ENCODE measurements around the gene LYRM1. TPM values are rescaled to one million over a fixed set of nuclear protein-coding genes. Genes with fewer than 3 reads are reported as not detected.

LYRM1 gene
- total and polyA plus RNA-seq, 10 of the 15 experiments (the other 5 are each of a cell fraction or from before 2014, with no cell fraction given), result 18.4 to 54.4 (median 38.0) TPM

GRCh38 chr16:20865420-20866131 is 35.0 kb upstream of the LYRM1 start (continued):
- no peak for TF ChIP-seq CHD4 (IDR thresholded peaks at IDR 0.05)
- TF ChIP-seq SRF (IDR thresholded peaks at IDR 0.05; ENCODE audit: low read depth in 2 of 2, low read length in 2 of 2), result 0 out of 4 replicates have a peak, but pooled peaks of 1 of the 2 experiments have one; percentile 38
- peak; percentile 94 for TF ChIP-seq RUNX3 (IDR thresholded peaks at IDR 0.05; ENCODE audit: low read length)
- no peak for TF ChIP-seq SMC3 (IDR thresholded peaks at IDR 0.05; ENCODE audit: borderline replicate concordance, low read length)
- no peak for TF ChIP-seq HCFC1 (IDR thresholded peaks at IDR 0.05; ENCODE audit: low read length)
- TF ChIP-seq, protein P1, sequence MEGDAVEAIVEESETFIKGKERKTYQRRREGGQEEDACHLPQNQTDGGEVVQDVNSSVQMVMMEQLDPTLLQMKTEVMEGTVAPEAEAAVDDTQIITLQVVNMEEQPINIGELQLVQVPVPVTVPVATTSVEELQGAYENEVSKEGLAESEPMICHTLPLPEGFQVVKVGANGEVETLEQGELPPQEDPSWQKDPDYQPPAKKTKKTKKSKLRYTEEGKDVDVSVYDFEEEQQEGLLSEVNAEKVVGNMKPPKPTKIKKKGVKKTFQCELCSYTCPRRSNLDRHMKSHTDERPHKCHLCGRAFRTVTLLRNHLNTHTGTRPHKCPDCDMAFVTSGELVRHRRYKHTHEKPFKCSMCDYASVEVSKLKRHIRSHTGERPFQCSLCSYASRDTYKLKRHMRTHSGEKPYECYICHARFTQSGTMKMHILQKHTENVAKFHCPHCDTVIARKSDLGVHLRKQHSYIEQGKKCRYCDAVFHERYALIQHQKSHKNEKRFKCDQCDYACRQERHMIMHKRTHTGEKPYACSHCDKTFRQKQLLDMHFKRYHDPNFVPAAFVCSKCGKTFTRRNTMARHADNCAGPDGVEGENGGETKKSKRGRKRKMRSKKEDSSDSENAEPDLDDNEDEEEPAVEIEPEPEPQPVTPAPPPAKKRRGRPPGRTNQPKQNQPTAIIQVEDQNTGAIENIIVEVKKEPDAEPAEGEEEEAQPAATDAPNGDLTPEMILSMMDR (IDR thresholded peaks at IDR 0.05 in 2 of 3, conservative IDR thresholded peaks at IDR 0.05 in 1 of 3; ENCODE audit: control insufficient read depth in 2 of 3, extremely low read depth in 1 of 3, insufficient read depth in 1 of 3, low read depth in 3 of 3, low read length in 3 of 3), result no peak
- no peak for TF ChIP-seq WRNIP1 (IDR thresholded peaks at IDR 0.05; ENCODE audit: borderline replicate concordance, low read depth, low read length)
- peak; percentile 52 for TF ChIP-seq YY1 (IDR thresholded peaks at IDR 0.05; ENCODE audit: low read depth, low read length)
- TF ChIP-seq CHD1 (IDR thresholded peaks at IDR 0.05; ENCODE audit: low read depth, low read length), result peak; percentile 92; the same call in 1 of the 2 replicates
- TF ChIP-seq SREBF2 (IDR thresholded peaks at IDR 0.05; ENCODE audit: low read length), result no peak
- TF ChIP-seq, protein P2, sequence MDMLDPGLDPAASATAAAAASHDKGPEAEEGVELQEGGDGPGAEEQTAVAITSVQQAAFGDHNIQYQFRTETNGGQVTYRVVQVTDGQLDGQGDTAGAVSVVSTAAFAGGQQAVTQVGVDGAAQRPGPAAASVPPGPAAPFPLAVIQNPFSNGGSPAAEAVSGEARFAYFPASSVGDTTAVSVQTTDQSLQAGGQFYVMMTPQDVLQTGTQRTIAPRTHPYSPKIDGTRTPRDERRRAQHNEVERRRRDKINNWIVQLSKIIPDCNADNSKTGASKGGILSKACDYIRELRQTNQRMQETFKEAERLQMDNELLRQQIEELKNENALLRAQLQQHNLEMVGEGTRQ (IDR thresholded peaks at IDR 0.05; ENCODE audit: borderline replicate concordance, low read depth, low read length), result no peak
- no peak for TF ChIP-seq FOS (IDR thresholded peaks at IDR 0.05; ENCODE audit: borderline replicate concordance, extremely low read depth, insufficient read length)
- TF ChIP-seq NR2C1 (IDR thresholded peaks at IDR 0.05), result no peak
- no peak for TF ChIP-seq ZZZ3 (IDR thresholded peaks at IDR 0.05; ENCODE audit: control insufficient read depth, insufficient read length, low read depth)
- TF ChIP-seq NR2F1 (conservative IDR thresholded peaks at IDR 0.05), result no peak
- TF ChIP-seq PAX8 (IDR thresholded peaks at IDR 0.05), result no peak
- TF ChIP-seq, protein P3, sequence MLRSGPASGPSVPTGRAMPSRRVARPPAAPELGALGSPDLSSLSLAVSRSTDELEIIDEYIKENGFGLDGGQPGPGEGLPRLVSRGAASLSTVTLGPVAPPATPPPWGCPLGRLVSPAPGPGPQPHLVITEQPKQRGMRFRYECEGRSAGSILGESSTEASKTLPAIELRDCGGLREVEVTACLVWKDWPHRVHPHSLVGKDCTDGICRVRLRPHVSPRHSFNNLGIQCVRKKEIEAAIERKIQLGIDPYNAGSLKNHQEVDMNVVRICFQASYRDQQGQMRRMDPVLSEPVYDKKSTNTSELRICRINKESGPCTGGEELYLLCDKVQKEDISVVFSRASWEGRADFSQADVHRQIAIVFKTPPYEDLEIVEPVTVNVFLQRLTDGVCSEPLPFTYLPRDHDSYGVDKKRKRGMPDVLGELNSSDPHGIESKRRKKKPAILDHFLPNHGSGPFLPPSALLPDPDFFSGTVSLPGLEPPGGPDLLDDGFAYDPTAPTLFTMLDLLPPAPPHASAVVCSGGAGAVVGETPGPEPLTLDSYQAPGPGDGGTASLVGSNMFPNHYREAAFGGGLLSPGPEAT (IDR thresholded peaks at IDR 0.05; ENCODE audit: low read depth), result peak; percentile 44; the same call in 1 of the 2 replicates
- TF ChIP-seq, protein P4, sequence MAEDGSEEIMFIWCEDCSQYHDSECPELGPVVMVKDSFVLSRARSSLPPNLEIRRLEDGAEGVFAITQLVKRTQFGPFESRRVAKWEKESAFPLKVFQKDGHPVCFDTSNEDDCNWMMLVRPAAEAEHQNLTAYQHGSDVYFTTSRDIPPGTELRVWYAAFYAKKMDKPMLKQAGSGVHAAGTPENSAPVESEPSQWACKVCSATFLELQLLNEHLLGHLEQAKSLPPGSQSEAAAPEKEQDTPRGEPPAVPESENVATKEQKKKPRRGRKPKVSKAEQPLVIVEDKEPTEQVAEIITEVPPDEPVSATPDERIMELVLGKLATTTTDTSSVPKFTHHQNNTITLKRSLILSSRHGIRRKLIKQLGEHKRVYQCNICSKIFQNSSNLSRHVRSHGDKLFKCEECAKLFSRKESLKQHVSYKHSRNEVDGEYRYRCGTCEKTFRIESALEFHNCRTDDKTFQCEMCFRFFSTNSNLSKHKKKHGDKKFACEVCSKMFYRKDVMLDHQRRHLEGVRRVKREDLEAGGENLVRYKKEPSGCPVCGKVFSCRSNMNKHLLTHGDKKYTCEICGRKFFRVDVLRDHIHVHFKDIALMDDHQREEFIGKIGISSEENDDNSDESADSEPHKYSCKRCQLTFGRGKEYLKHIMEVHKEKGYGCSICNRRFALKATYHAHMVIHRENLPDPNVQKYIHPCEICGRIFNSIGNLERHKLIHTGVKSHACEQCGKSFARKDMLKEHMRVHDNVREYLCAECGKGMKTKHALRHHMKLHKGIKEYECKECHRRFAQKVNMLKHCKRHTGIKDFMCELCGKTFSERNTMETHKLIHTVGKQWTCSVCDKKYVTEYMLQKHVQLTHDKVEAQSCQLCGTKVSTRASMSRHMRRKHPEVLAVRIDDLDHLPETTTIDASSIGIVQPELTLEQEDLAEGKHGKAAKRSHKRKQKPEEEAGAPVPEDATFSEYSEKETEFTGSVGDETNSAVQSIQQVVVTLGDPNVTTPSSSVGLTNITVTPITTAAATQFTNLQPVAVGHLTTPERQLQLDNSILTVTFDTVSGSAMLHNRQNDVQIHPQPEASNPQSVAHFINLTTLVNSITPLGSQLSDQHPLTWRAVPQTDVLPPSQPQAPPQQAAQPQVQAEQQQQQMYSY (CRISPR knock-in tag; IDR thresholded peaks at IDR 0.05), result no peak
- peak; percentile 55; the same call in 1 of the 2 replicates for TF ChIP-seq ATF7 (IDR thresholded peaks at IDR 0.05; ENCODE audit: low read depth)
- no peak for TF ChIP-seq GATAD2B (conservative IDR thresholded peaks at IDR 0.05; ENCODE audit: low read depth)
- no peak for TF ChIP-seq RFX5 (IDR thresholded peaks at IDR 0.05; ENCODE audit: low read depth, low read length)
- TF ChIP-seq RELA (IDR thresholded peaks at IDR 0.05; ENCODE audit: borderline replicate concordance, partially characterized antibody), result no peak

Data from GM12878 (cell line).